ENCODE data around the gene C22orf15. TPM values are rescaled to one million over a fixed set of nuclear protein-coding genes. Genes with fewer than 3 reads are reported as not detected.
A peak's percentile ranks its signal among the peaks of the same experiment; 100 is the strongest.

The C22orf15 gene
- total RNA-seq, 4 donors from 2014 or later: not detected

DNA sequence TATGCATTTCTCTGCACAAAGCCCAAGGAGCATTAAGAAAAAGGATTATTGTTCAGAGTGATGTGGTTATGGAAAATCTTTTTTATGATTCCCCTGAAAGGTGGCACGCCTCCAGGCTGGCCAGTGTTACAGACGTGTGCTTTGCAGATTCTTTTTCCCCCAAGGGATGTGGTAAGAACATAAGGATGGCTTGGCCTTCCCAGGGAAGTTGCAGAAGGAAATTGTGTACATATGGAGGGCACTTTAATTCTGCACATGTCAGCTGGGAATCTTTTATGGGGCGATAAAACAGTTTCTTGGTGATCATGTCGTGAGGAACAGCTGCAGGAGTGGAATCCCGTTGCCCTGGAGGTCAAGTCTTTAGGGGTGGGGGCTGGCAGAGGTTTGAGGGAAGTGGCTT is 33.7 kb downstream of the C22orf15 start:
- TF ChIP-seq, protein P1, sequence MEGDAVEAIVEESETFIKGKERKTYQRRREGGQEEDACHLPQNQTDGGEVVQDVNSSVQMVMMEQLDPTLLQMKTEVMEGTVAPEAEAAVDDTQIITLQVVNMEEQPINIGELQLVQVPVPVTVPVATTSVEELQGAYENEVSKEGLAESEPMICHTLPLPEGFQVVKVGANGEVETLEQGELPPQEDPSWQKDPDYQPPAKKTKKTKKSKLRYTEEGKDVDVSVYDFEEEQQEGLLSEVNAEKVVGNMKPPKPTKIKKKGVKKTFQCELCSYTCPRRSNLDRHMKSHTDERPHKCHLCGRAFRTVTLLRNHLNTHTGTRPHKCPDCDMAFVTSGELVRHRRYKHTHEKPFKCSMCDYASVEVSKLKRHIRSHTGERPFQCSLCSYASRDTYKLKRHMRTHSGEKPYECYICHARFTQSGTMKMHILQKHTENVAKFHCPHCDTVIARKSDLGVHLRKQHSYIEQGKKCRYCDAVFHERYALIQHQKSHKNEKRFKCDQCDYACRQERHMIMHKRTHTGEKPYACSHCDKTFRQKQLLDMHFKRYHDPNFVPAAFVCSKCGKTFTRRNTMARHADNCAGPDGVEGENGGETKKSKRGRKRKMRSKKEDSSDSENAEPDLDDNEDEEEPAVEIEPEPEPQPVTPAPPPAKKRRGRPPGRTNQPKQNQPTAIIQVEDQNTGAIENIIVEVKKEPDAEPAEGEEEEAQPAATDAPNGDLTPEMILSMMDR (IDR thresholded peaks at IDR 0.05): no peak
- TF ChIP-seq POLR2A (IDR thresholded peaks at IDR 0.05): no peak
- peaks cover 0 to 4% (median 0%) of the 10 kb centered on the region in 4 donors for H3K4me1 ChIP-seq
- H3K9me3 ChIP-seq: no peaks in the 10 kb centered on the region
- DNase-seq: peak in 1 of 3 donors; percentile 2
- H3K27me3 ChIP-seq: no peaks in the 10 kb centered on the region
- no peak overlapping the region for H3K27ac ChIP-seq
- no peak overlapping the region for H3K4me3 ChIP-seq
- H3K36me3 ChIP-seq: peaks cover 0 to 82% (median 2%) of the 10 kb centered on the region in 3 donors

- H3K36me3 ChIP-seq: peaks cover 0 to 79% (median 2%) of the 10 kb centered on the region in 3 donors
- no peaks in the 10 kb centered on the region for H3K27me3 ChIP-seq
- no peaks in the 10 kb centered on the region for H3K9me3 ChIP-seq
- TF ChIP-seq POLR2A (IDR thresholded peaks at IDR 0.05): no peak
- TF ChIP-seq, protein P1 (IDR thresholded peaks at IDR 0.05): no peak
- H3K4me3 ChIP-seq: no peak overlapping the region
- H3K27ac ChIP-seq: peak overlapping the region in 2 of 4 donors; percentile 57 to 84
- peaks cover 0 to 18% (median 7%) of the 10 kb centered on the region in 4 donors for H3K4me1 ChIP-seq
- DNase-seq: peak; percentile 33 to 81 (median 79)
These were observed 37.8 kb downstream of the C22orf15 start for GRCh38 chr22:23800297-23801237.

- no peaks in the 10 kb centered on the region for H3K9me3 ChIP-seq
- peak overlapping the region in 2 of 4 donors; percentile 30 to 84 for H3K27ac ChIP-seq
- H3K4me1 ChIP-seq: peaks cover 0 to 18% (median 9%) of the 10 kb centered on the region in 4 donors
- no peak for TF ChIP-seq POLR2A (IDR thresholded peaks at IDR 0.05)
- TF ChIP-seq, protein P1 (IDR thresholded peaks at IDR 0.05): no peak
- H3K4me3 ChIP-seq: no peak overlapping the region
- H3K27me3 ChIP-seq: no peaks in the 10 kb centered on the region
- peaks cover 0 to 79% (median 0%) of the 10 kb centered on the region in 3 donors for H3K36me3 ChIP-seq
- peak in 2 of 3 donors; percentile 28 to 63 for DNase-seq
These were observed 38.5 kb downstream of the C22orf15 start for GRCh38 chr22:23801238-23801821.

DNA sequence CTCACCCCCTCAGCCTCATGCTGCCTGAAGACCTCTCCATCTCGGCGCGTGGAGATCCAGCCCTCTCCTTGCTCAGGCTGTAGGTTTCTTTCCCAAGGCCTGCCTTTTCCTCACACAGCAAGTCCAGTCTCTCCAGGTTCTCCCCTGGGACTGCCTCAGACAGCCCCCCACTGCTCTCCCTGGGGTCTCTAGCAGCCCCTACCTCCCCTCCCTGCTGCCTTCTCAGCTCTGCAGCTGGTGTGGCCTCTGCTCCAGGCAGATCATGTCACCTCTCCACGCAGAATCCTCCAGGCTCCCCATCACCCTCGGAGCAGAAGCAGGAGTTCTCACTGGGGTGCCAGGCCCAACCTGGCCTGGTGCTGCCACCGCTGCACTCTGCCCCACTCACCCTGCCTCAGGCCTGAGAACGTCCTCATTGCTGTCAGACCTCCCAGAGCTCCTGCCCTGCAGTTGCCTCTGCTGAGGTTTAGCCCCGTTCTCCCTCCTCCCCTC is 39.1 kb downstream of the C22orf15 start:
- peak overlapping the region in 2 of 4 donors; percentile 30 to 84 for H3K27ac ChIP-seq
- TF ChIP-seq POLR2A (IDR thresholded peaks at IDR 0.05): no peak
- TF ChIP-seq, protein P1 (IDR thresholded peaks at IDR 0.05): no peak
- H3K27me3 ChIP-seq: no peaks in the 10 kb centered on the region
- peaks cover 0 to 78% (median 0%) of the 10 kb centered on the region in 3 donors for H3K36me3 ChIP-seq
- H3K4me1 ChIP-seq: peaks cover 0 to 21% (median 9%) of the 10 kb centered on the region in 4 donors
- H3K4me3 ChIP-seq: no peak overlapping the region
- H3K9me3 ChIP-seq: no peaks in the 10 kb centered on the region
- peak in 1 of 3 donors; percentile 25 for DNase-seq

- H3K9me3 ChIP-seq: no peaks in the 10 kb centered on the region
- TF ChIP-seq, protein P1 (IDR thresholded peaks at IDR 0.05): no peak
- no peak for TF ChIP-seq POLR2A (IDR thresholded peaks at IDR 0.05)
- peaks cover 0 to 77% (median 0%) of the 10 kb centered on the region in 3 donors for H3K36me3 ChIP-seq
- H3K27me3 ChIP-seq: no peaks in the 10 kb centered on the region
- peaks cover 0 to 21% (median 9%) of the 10 kb centered on the region in 4 donors for H3K4me1 ChIP-seq
- H3K27ac ChIP-seq: peak overlapping the region in 3 of 4 donors; percentile 29 to 84 (median 56)
- peak; percentile 35 to 71 (median 65) for DNase-seq
- peak overlapping the region in 2 of 4 donors; percentile 36 for H3K4me3 ChIP-seq
These were observed 40.4 kb downstream of the C22orf15 start for GRCh38 chr22:23803001-23803819.
